NK-92 (cell line): ENCODE data around the gene NHS.

Experiments
- DNase-seq: peaks from one replicate; lab custom pipeline; 2025; ENCODE audit not compliant: unreplicated experiment; lab: John Stamatoyannopoulos, UW

The NHS gene

GRCh38 chrX:17613979-17614588 is 239.1 kb downstream of the NHS start:
- DNase-seq = no peak

GRCh38 chrX:17616936-17617335 is 241.9 kb downstream of the NHS start:
- no peak for DNase-seq

GRCh38 chrX:17617806-17618205 is 242.8 kb downstream of the NHS start:
- DNase-seq = no peak

GRCh38 chrX:17621566-17622270 is 246.7 kb downstream of the NHS start:
- DNase-seq = no peak

GRCh38 chrX:17622331-17622730 is 247.3 kb downstream of the NHS start:
- DNase-seq = no peak

- no peak for DNase-seq
Observed at GRCh38 chrX:17623750-17624149, 248.8 kb downstream of the NHS start.

GRCh38 chrX:17627026-17627425 is 252.0 kb downstream of the NHS start:
- DNase-seq = no peak

- DNase-seq = no peak
Observed at GRCh38 chrX:17628976-17629375, 254.0 kb downstream of the NHS start.

- DNase-seq = no peak
Observed at GRCh38 chrX:17629519-17629918, 254.5 kb downstream of the NHS start.

GRCh38 chrX:17631647-17632046 is 256.6 kb downstream of the NHS start:
- no peak for DNase-seq

- no peak for DNase-seq
Observed at GRCh38 chrX:17632942-17633341, 257.9 kb downstream of the NHS start.

- DNase-seq = no peak
Observed at GRCh38 chrX:17633546-17633945, 258.5 kb downstream of the NHS start.

GRCh38 chrX:17634542-17635207 is 259.7 kb downstream of the NHS start:
- no peak for DNase-seq

- no peak for DNase-seq
Observed at GRCh38 chrX:17635231-17635630, 260.2 kb downstream of the NHS start.

GRCh38 chrX:17637235-17637634 is 262.2 kb downstream of the NHS start:
- DNase-seq = no peak

GRCh38 chrX:17638731-17639130 is 263.7 kb downstream of the NHS start:
- no peak for DNase-seq

- DNase-seq = no peak
Observed at GRCh38 chrX:17642891-17643290, 267.9 kb downstream of the NHS start.

- DNase-seq = no peak
Observed at GRCh38 chrX:17643528-17643927, 268.5 kb downstream of the NHS start.

GRCh38 chrX:17644001-17644400 is 269.0 kb downstream of the NHS start:
- DNase-seq = no peak

- no peak for DNase-seq
Observed at GRCh38 chrX:17654116-17654515, 279.1 kb downstream of the NHS start.

- DNase-seq = no peak
Observed at GRCh38 chrX:17655211-17656034, 280.4 kb downstream of the NHS start.

- no peak for DNase-seq
Observed at GRCh38 chrX:17656035-17656418, 281.0 kb downstream of the NHS start.
